OCI-LY1 (cell line): ENCODE data around the gene ITGA5.

Source experiments
- EZH2 ChIP-seq: fragments of 200-600 bp; sonication (generic), shearing (Covaris generic); IDR thresholded peaks from 2 replicates; pipeline ENCODE4 v1.8.0; 2017; ENCODE audit warnings: borderline replicate concordance, mixed run types, mild to moderate bottlenecking, antibody characterized with exemption, low read length, moderate library complexity, mixed read lengths
- TF ChIP-seq, protein P1 (sequence below): fragments of 200-600 bp; sonication (generic), shearing (Covaris generic); IDR thresholded peaks from 2 replicates; pipeline ENCODE4 v1.5.1; 2017; ENCODE audit warnings: mild to moderate bottlenecking, antibody characterized with exemption, low read length, moderate library complexity, mixed read lengths

DNA sequence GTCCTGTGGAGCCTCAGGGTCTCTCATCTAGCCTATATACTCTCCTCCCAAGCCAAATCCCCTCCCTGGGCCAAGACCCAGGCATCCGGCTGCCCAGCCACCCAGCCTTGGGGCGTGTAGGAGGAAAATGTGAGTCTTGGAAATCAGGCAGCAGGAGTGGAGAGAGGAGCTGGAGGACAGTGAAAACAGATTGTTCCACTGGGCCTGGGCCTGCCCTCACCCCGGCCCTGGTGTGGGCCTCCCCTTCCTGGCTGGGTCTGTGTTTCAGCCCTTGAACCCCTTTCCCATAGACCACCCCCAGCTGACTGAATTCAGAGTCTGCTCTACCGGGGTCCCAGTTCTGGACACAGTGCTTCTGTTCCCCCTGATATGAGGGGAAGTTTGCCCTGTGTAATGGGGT, 6.7 kb downstream of the ITGA5 start:
- TF ChIP-seq, protein P1, sequence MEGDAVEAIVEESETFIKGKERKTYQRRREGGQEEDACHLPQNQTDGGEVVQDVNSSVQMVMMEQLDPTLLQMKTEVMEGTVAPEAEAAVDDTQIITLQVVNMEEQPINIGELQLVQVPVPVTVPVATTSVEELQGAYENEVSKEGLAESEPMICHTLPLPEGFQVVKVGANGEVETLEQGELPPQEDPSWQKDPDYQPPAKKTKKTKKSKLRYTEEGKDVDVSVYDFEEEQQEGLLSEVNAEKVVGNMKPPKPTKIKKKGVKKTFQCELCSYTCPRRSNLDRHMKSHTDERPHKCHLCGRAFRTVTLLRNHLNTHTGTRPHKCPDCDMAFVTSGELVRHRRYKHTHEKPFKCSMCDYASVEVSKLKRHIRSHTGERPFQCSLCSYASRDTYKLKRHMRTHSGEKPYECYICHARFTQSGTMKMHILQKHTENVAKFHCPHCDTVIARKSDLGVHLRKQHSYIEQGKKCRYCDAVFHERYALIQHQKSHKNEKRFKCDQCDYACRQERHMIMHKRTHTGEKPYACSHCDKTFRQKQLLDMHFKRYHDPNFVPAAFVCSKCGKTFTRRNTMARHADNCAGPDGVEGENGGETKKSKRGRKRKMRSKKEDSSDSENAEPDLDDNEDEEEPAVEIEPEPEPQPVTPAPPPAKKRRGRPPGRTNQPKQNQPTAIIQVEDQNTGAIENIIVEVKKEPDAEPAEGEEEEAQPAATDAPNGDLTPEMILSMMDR: no peak
- no peak for TF ChIP-seq EZH2
